HEK293T (cell line): ENCODE measurements around the gene ZFPM1.

ENCODE experiments used
- CTBP1 ChIP-seq: fragments of 450-650 bp; IDR thresholded peaks from 2 replicates; pipeline ENCODE4 v1.6.1; 2016; ENCODE audit warnings: borderline replicate concordance
- ELF4 ChIP-seq: fragments of 450-650 bp; IDR thresholded peaks from 2 replicates; pipeline ENCODE4 v1.6.1; 2017; ENCODE audit warnings: antibody characterized with exemption
- FOXA1 ChIP-seq: fragments of 450-650 bp; IDR thresholded peaks from 2 replicates; pipeline ENCODE4 v1.6.1; 2016; ENCODE audit warnings: mild to moderate bottlenecking
- HDGF ChIP-seq: fragments of 450-650 bp; IDR thresholded peaks from 2 replicates; pipeline ENCODE4 v1.6.1; 2017; ENCODE audit warnings: antibody characterized with exemption, borderline replicate concordance
- NFRKB ChIP-seq: fragments of 450-650 bp; IDR thresholded peaks from 2 replicates; pipeline ENCODE4 v1.6.1; 2016; ENCODE audit warnings: mild to moderate bottlenecking, moderate library complexity
- SP1 ChIP-seq: fragments of 450-650 bp; IDR thresholded peaks from 2 replicates; pipeline ENCODE4 v1.6.1; 2017
- TARDBP ChIP-seq: fragments of 450-650 bp; IDR thresholded peaks from 2 replicates; pipeline ENCODE4 v1.6.1; 2016

DNA sequence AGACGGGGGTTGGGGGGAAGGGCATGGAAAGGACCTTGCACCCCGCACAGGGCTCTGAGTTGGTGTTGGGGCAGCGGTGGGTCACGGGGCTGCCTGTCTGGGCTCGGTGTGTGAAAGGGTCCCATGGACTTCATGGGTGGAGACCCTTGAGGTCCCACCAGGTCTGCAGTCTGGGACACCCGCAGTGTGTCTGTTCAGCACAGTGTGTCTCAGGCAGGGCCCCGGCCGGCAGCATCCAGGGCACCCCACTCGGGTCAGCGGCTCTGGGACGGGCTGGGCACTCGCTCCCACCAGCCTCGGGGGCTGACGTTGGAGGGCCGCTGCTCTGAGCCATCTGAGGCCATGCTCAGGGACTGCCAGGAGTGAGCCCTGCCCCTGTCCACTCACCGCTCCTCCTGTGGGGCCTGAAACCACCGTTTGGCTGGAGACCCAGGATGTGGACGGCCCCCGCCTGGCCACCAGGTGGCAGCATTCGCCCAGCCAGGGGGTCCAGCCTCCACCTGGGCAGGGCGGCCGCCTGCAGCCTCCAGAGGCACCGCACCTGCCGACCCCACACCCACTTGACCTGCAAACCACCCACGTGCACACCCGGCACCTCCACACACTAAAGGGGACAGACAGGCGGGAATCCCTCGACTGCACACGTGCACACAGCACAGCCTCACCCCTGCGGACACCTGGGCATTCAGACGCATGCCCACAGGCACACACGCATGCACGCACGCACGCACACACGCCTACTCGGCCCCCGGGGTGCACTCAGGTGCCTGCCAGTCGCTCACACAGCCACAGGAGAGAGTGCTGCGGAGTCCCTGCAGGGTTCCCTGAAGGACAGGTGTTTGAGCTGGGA is 10.1 kb upstream of the ZFPM1 start:
- no peak for TF ChIP-seq HDGF
- no peak for TF ChIP-seq CTBP1
- no peak for TF ChIP-seq SP1
- no peak for TF ChIP-seq FOXA1
- TF ChIP-seq NFRKB = no peak
- no peak for TF ChIP-seq TARDBP
- TF ChIP-seq ELF4 = no peak
